GM19193 (cell line): ENCODE results near the gene OR2C3.

ENCODE experiments used
- POLR2A ChIP-seq: IDR thresholded peaks from 4 replicates; pipeline ENCODE4 v1.6.1; 2011; ENCODE audit not compliant: insufficient read depth, insufficient read length; ENCODE audit errors: extremely low read depth

Gene OR2C3

GRCh38 chr1:247535402-247535801 is 838 bp downstream of the OR2C3 start:
- TF ChIP-seq POLR2A, result no peak

- no peak for TF ChIP-seq POLR2A
These were observed 4.3 kb downstream of the OR2C3 start for GRCh38 chr1:247531937-247532336.

GRCh38 chr1:247530785-247531184 is 5.5 kb downstream of the OR2C3 start:
- TF ChIP-seq POLR2A, result no peak

- TF ChIP-seq POLR2A, result no peak
These were observed 6.4 kb downstream of the OR2C3 start for GRCh38 chr1:247529771-247530355.

DNA sequence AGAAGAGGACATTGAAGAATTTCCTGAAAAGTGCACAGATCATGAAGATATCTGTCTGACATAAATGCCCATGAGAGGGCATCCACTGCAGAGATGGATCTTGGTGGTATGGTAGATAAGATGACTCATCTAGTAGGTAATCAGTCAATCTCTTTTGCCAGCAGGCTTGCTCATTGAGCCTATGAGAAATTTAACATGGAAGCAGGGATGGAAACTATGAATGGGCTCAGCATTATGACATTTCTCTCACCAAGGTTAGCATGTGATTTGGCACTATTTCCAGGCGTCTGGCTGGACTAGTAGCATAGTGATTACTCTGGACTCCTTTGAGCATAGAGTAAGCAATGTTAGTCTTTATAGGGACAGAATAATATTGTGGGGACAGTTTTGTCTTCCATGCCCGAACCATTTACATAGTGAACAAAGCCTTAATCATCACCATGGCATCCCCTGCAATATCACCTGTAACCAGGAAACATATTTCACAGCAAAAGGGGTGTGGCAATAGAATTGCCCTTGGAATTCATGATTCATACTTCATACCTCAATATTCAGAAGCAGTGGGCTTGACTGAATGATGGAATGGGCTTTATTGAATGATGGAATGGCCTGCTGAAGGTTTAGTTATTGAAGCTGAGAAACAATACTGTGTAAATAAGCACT is 7.3 kb downstream of the OR2C3 start:
- no peak for TF ChIP-seq POLR2A

DNA sequence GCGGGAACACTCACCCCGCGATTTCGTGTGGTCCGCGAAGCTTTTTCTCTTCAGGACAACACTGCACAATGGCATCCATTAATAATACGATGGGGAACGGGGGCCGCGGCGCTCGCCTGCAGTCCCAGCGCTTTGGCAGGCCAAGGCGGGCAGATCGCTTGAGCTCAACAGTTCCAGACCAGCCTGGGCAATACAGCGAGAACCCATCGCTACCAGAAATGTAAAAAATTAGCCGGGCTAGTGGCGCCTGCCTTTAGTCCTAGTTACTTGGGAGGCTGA is 17.7 kb downstream of the OR2C3 start:
- TF ChIP-seq POLR2A, result no peak

DNA sequence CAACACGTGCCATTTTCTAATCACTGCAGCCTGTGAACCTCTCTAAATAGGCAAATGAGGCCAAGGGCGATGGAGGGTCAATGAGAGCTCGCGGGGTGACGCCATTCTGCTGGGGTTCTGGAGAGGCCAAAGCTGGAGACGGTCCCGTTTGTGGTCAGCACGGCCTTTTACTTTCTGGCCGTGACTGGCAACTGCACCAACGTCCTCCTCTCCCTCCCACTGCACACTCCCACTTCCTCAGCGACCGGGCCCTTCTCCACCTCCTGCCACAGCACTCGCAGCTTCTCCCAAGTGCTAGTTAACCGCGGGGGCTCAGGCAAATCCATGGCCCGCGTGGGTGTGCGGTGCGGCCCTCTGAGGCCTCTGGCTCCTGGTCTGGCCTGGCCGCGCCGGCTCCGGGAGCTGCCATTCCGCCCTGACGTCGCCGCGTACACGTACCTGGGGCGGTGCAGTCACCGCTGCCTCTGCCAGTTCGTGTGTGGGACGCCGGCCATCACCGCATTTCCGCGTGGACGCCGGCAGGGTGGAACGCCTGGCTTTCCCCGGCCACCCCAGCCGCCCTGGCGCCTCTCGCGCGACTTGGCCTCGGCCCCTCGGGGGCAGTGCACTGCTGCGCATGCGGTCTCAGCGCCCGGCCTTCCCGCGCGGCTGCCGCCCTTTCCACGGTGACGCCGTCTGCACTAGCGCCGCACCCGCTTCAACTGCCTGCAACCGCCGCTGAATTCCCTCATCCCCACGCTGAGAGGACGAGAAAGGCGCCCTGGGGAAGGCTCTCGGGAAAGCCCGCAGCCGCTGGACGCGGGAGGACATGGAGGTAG is 18.2 kb downstream of the OR2C3 start:
- TF ChIP-seq POLR2A, result no peak

- no peak for TF ChIP-seq POLR2A
These were observed 29.4 kb downstream of the OR2C3 start for GRCh38 chr1:247506831-247507230.

GRCh38 chr1:247500865-247501264 is 35.4 kb downstream of the OR2C3 start:
- no peak for TF ChIP-seq POLR2A

GRCh38 chr1:247496581-247497285 is 39.5 kb downstream of the OR2C3 start:
- TF ChIP-seq POLR2A, result no peak

DNA sequence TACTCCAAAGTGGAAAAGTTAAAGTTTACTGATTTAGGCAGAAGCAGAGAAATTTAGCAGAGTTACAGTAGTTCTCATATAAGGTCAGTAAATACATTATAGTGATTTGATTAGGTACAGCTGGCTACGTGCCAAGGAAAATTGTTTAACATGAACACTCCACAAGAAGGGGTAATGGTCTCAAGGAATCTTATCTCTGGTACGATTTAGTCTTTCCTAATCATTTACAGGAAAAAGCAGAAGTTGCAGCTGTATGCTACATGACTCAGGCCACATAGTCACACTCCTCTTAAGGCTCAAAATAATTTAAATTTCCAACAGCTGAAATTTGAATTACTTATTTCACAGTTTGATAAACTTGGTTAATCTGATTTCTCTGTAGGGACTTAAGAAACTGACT is 41.5 kb downstream of the OR2C3 start:
- no peak for TF ChIP-seq POLR2A

DNA sequence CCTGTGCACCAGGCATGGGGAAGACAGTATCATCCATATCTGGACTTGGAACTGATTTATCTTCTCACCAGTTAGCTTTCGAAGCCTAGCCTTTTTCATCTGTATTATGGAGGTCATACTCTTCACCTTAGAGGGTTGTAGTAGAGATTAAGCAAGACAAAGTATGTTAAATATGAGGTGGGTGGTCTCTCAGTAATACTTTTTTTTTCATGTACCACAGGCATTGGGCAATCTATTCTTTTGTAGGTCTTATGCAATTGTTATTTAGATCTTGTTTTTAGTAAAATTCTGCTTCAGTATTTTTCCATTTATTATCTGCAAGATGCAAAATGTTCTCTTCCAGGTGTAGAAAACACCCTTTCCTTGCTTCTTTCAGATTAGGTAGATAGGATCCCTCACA is 43.1 kb downstream of the OR2C3 start:
- no peak for TF ChIP-seq POLR2A

- no peak for TF ChIP-seq POLR2A
These were observed 44.9 kb downstream of the OR2C3 start for GRCh38 chr1:247491328-247491727.

DNA sequence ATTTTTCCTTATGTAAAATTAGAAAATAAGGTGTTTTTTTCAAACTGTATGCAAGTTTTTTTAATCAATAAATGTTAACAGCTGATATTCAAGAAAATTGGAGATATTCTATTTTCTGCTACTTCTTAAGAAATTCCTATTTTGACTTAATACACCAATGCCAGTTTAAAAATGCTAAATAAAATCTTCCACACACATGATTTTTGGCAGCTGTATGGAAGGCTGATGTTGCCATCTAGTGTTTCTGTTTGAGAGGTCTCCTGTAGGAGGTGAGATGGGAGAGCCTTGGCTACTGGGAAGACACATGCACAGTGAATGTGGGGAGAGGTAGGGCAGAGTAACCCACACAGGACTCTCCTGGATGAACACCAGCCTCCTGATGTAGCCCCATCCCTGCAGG is 49.2 kb downstream of the OR2C3 start:
- no peak for TF ChIP-seq POLR2A

GRCh38 chr1:247482747-247483146 is 53.5 kb downstream of the OR2C3 start:
- TF ChIP-seq POLR2A, result no peak

DNA sequence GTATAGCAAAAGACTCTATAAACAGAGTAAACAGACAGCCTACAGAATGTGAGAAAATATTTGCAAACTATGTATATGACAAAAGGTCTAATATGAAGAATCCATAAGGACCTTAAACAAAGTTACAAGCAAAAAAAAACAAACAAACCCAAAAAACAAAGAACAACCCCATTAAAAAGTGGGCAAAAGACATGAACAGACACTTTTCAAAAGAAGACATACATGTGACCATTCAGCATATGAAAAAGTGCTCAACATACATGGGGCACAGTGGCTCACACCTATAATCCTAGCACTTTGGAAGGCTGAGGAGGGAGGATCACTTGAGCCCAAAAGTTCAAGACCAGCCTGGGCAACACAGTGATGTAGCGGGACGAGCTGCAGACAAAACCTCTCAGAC is 60.4 kb downstream of the OR2C3 start:
- no peak for TF ChIP-seq POLR2A
